Endothelial cell of umbilical vein (primary cell): ENCODE results near the gene IWS1. TPM values are rescaled to one million over a fixed set of nuclear protein-coding genes. Genes with fewer than 3 reads are reported as not detected.

Experiments used
- BruUV-seq: library from RNA; stranded (reverse); fragments of 400-500 nt; replicated peaks from 2 replicates; lab custom pipeline; 2021; lab: Mats Ljungman, UMichigan
- CTCF ChIA-PET: fragments of 300-600, 350-600 bp; sonication (Branson Sonifier 250); formaldehyde crosslinking; loops from one replicate; lab custom pipeline; 2021; ENCODE audit warnings: antibody characterized with exemption, inconsistent platforms; lab: Charles Lee
- POLR2A ChIA-PET: fragments of 300-600, 350-600 bp; sonication (Branson Sonifier 250); formaldehyde crosslinking; loops from one replicate; lab custom pipeline; 2021; ENCODE audit warnings: antibody characterized with exemption, inconsistent platforms; lab: Charles Lee
- DNase-seq: peaks from one replicate; pipeline ENCODE4 v3.0.0-alpha.2; 2011; ENCODE audit warnings: low read depth, low spot score
- FAIRE-seq: peaks from 2 replicates; lab custom pipeline; 2011; peaks lifted over from hg19 to GRCh38; lab: Jason Lieb, UNC
- H2AFZ ChIP-seq: 2 replicates; pipeline ENCODE4 v1.6.0; 2012; ENCODE audit warnings: low read depth, low read length, control low read depth, inconsistent platforms
- H3K27ac ChIP-seq: 2 replicates; pipeline ENCODE4 v1.5.1; 2011; ENCODE audit warnings: low read depth, mild to moderate bottlenecking, control low read depth, low read length, moderate library complexity; ENCODE audit not compliant: insufficient read depth
- H3K27me3 ChIP-seq, 2 experiments: 2 replicates each; pipeline versions ENCODE4 v1.6.0 to v1.6.1; 2011; ENCODE audit warnings: low read length in 2 of 2, mixed read lengths in 1 of 2; ENCODE audit not compliant: control insufficient read depth in 2 of 2, insufficient read depth in 2 of 2
- H3K36me3 ChIP-seq, 2 experiments: 2 replicates in 1 of 2; 3 replicates in 1 of 2; pipeline ENCODE4 v1.5.1; 2011; ENCODE audit warnings: low read length in 2 of 2, mild to moderate bottlenecking in 1 of 2, moderate library complexity in 1 of 2; ENCODE audit not compliant: control insufficient read depth in 2 of 2, insufficient read depth in 2 of 2; ENCODE audit errors: extremely low read depth in 1 of 2
- H3K4me1 ChIP-seq: 3 replicates; pipeline ENCODE4 v1.5.1; 2011; ENCODE audit warnings: mild to moderate bottlenecking, low read length; ENCODE audit not compliant: control insufficient read depth, insufficient read depth; ENCODE audit errors: extremely low read depth
- H3K4me2 ChIP-seq: 2 replicates; pipeline ENCODE4 v1.6.1; 2011; ENCODE audit warnings: low read length, control low read depth, mixed read lengths; ENCODE audit not compliant: insufficient read depth
- H3K4me3 ChIP-seq, 3 experiments: fragments of 200-600 bp in 1 of 3; sonication (generic), shearing (Covaris generic) in 1 of 3; replicated peaks in 1 of 3; 2 replicates each; pipeline ENCODE4 v1.5.1; 2011 to 2016; ENCODE audit warnings: control low read depth in 3 of 3, low read length in 3 of 3, mild to moderate bottlenecking in 2 of 3, inconsistent platforms in 1 of 3, low read depth in 1 of 3, moderate library complexity in 1 of 3; ENCODE audit not compliant: insufficient read depth in 1 of 3
- H3K79me2 ChIP-seq: 2 replicates; pipeline ENCODE4 v1.6.0; 2012; ENCODE audit warnings: low read length, inconsistent platforms; ENCODE audit not compliant: control insufficient read depth, insufficient read depth
- H3K9ac ChIP-seq: replicated peaks from 2 replicates; pipeline ENCODE3; 2011; ENCODE audit warnings: low read length, control low read depth; ENCODE audit not compliant: insufficient read depth; ENCODE audit errors: extremely low read depth
- H3K9me1 ChIP-seq: replicated peaks from 3 replicates; pipeline ENCODE4 v1.6.0; 2011; ENCODE audit warnings: mild to moderate bottlenecking, low read length; ENCODE audit not compliant: control insufficient read depth, insufficient read depth; ENCODE audit errors: extremely low read depth
- H3K9me3 ChIP-seq: replicated peaks from 2 replicates; pipeline ENCODE4 v1.5.1; 2012; ENCODE audit warnings: low read length, inconsistent platforms; ENCODE audit not compliant: control insufficient read depth, insufficient read depth
- H4K20me1 ChIP-seq: replicated peaks from 2 replicates; pipeline ENCODE3; 2011; ENCODE audit warnings: mild to moderate bottlenecking, low read length; ENCODE audit not compliant: control insufficient read depth, insufficient read depth; ENCODE audit errors: extremely low read depth
- EZH2 ChIP-seq: IDR thresholded peaks from 2 replicates; pipeline ENCODE4 v1.6.1; 2012; ENCODE audit warnings: borderline replicate concordance, low read depth, mild to moderate bottlenecking, moderate library complexity, low read length, inconsistent platforms; ENCODE audit not compliant: severe bottlenecking
- FOS ChIP-seq: IDR thresholded peaks from 2 replicates; pipeline ENCODE4 v1.6.1; 2011; ENCODE audit warnings: mild to moderate bottlenecking, low read length, moderate library complexity, borderline replicate concordance; ENCODE audit not compliant: insufficient read depth
- GATA2 ChIP-seq: IDR thresholded peaks from 2 replicates; pipeline ENCODE4 v1.7.0; 2011; ENCODE audit warnings: low read depth, mild to moderate bottlenecking, moderate library complexity, mixed read lengths, low read length; ENCODE audit not compliant: insufficient read length, insufficient read depth
- JUN ChIP-seq: IDR thresholded peaks from 2 replicates; pipeline ENCODE4 v1.6.1; 2011; ENCODE audit warnings: borderline replicate concordance, low read depth; ENCODE audit not compliant: insufficient read length, insufficient read depth
- MYC ChIP-seq: IDR thresholded peaks from one replicate; pipeline ENCODE4 v1.6.1; 2011; ENCODE audit warnings: mild to moderate bottlenecking, low read depth, low read length
- POLR2A ChIP-seq: IDR thresholded peaks from 2 replicates; pipeline ENCODE4 v1.6.1; 2012; ENCODE audit warnings: low read depth, mild to moderate bottlenecking, control low read depth, low read length
- POLR2AphosphoS5 ChIP-seq: IDR thresholded peaks from 2 replicates; pipeline ENCODE4 v1.6.1; 2012; ENCODE audit warnings: low read depth, mild to moderate bottlenecking, control low read depth, low read length, moderate library complexity; ENCODE audit not compliant: insufficient read depth
- dilution Hi-C: fragments of 300-500 bp; cut with MboI; formaldehyde crosslinking; loops from one replicate; pipeline ENCODE4 v1.15.0; 2019; ENCODE audit warnings: low sequenced_read_pairs; ENCODE audit not compliant: extremely low pct_ligation_motif_present
- intact Hi-C: fragments of 100-400 bp; cut with micrococcal nuclease; formaldehyde crosslinking; loops from one replicate; pipeline ENCODE4 v1.10.0; 2022
- polyA plus RNA-seq, 4 experiments: library from polyadenylated mRNA; depleted of rRNA in 3 of 4; stranded (reverse) in 3 of 4; unstranded in 1 of 4; fragments of >200 nt; gene quantifications; 2 replicates each; pipeline versions ENCODE4 v1.2.1 to v1.2.3, GENCODE V29; 2011 to 2012; ENCODE audit warnings: missing spikeins in 1 of 4
- total RNA-seq: library from RNA; stranded (reverse); gene quantifications from 2 replicates; pipeline ENCODE4 v1.2.3, GENCODE V29; 2021
- TF ChIP-seq, protein P1 (sequence below), 2 donors: IDR thresholded peaks; 1 replicate in 1 of 2; 2 replicates in 1 of 2; pipeline ENCODE4 v1.5.1; 2011; ENCODE audit warnings: low read length in 2 of 2, mild to moderate bottlenecking in 2 of 2, moderate library complexity in 2 of 2, control low read depth in 1 of 2, inconsistent platforms in 1 of 2, low read depth in 1 of 2; ENCODE audit not compliant: insufficient read depth in 1 of 2; ENCODE audit errors: extremely low read depth in 1 of 2
- TF ChIP-seq, protein P2 (sequence below): IDR thresholded peaks from 2 replicates; pipeline ENCODE4 v1.6.1; 2011; ENCODE audit not compliant: insufficient read depth, insufficient read length

IWS1 gene
- total and polyA plus RNA-seq, 2 donors (not counting 3 experiments of a cell fraction or from before 2014, with no cell fraction given), result 14.7 to 51.0 TPM

- POLR2A ChIA-PET, result no interaction called here
- H3K4me3 ChIP-seq, result no peak overlapping the region
- intact Hi-C loops (no loop called here), dilution Hi-C loops (no loop called here)
- TF ChIP-seq FOS, result no peak
- TF ChIP-seq, protein P1, sequence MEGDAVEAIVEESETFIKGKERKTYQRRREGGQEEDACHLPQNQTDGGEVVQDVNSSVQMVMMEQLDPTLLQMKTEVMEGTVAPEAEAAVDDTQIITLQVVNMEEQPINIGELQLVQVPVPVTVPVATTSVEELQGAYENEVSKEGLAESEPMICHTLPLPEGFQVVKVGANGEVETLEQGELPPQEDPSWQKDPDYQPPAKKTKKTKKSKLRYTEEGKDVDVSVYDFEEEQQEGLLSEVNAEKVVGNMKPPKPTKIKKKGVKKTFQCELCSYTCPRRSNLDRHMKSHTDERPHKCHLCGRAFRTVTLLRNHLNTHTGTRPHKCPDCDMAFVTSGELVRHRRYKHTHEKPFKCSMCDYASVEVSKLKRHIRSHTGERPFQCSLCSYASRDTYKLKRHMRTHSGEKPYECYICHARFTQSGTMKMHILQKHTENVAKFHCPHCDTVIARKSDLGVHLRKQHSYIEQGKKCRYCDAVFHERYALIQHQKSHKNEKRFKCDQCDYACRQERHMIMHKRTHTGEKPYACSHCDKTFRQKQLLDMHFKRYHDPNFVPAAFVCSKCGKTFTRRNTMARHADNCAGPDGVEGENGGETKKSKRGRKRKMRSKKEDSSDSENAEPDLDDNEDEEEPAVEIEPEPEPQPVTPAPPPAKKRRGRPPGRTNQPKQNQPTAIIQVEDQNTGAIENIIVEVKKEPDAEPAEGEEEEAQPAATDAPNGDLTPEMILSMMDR (IDR thresholded peaks at IDR 0.05; ENCODE audit: extremely low read depth in 1 of 2, insufficient read depth in 1 of 2, low read depth in 1 of 2, low read length in 2 of 2), result no peak
- no peak for TF ChIP-seq GATA2
- TF ChIP-seq POLR2AphosphoS5, result no peak
- TF ChIP-seq MYC, result no peak
- TF ChIP-seq JUN, result no peak
- TF ChIP-seq, protein P2, sequence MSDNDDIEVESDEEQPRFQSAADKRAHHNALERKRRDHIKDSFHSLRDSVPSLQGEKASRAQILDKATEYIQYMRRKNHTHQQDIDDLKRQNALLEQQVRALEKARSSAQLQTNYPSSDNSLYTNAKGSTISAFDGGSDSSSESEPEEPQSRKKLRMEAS, result no peak
- no peak for TF ChIP-seq EZH2
- TF ChIP-seq POLR2A, result no peak
- no peaks in the 10 kb centered on the region for H3K9me3 ChIP-seq
- FAIRE-seq (no peak), DNase-seq (no peak)
- H3K4me2 ChIP-seq, result no peak overlapping the region
- no peaks in the 10 kb centered on the region for H3K4me1 ChIP-seq
- CTCF ChIA-PET, result no interaction called here
- H2AFZ ChIP-seq, result no peak overlapping the region
- H3K36me3 ChIP-seq, result no peaks in the 10 kb centered on the region
- BruUV-seq, result no TSS peak
- H3K79me2 ChIP-seq, result no peaks in the 10 kb centered on the region
- H4K20me1 ChIP-seq, result no peaks in the 10 kb centered on the region
- no peaks in the 10 kb centered on the region for H3K9me1 ChIP-seq
- no peak overlapping the region for H3K9ac ChIP-seq
- H3K27me3 ChIP-seq, result peaks cover 0 to 3% of the 10 kb centered on the region in 2 experiments
- no peak overlapping the region for H3K27ac ChIP-seq
These were observed 77.8 kb downstream of the IWS1 start for GRCh38 chr2:127448526-127448925.
